Pons (tissue), 1 donor: ENCODE results near the gene PDE4B.
"Not testable (repeated sequence)": the region's sequence is repeated elsewhere in the genome, so short reads cannot be mapped to it uniquely, and the experiment has no call there.

Experiments used
- DNase-seq: peaks from one replicate; pipeline ENCODE4 v3.0.0-alpha.2; 2016; ENCODE audit warnings: low spot score

PDE4B gene

GRCh38 chr1:66055092-66055491 is 262.4 kb downstream of the PDE4B start:
- DNase-seq: no peak

GRCh38 chr1:66057448-66057847 is 264.8 kb downstream of the PDE4B start:
- not testable (repeated sequence) for DNase-seq

- DNase-seq: no peak
These were observed 265.9 kb downstream of the PDE4B start for GRCh38 chr1:66058558-66058957.

- not testable (repeated sequence) for DNase-seq
These were observed 274.5 kb downstream of the PDE4B start for GRCh38 chr1:66067219-66067618.

GRCh38 chr1:66069976-66070876 is 277.5 kb downstream of the PDE4B start:
- no peak for DNase-seq

- DNase-seq: no peak
These were observed 280.7 kb downstream of the PDE4B start for GRCh38 chr1:66073388-66073787.

GRCh38 chr1:66074147-66074546 is 281.5 kb downstream of the PDE4B start:
- DNase-seq: no peak

- no peak for DNase-seq
These were observed 285.7 kb downstream of the PDE4B start for GRCh38 chr1:66078412-66078811.

- DNase-seq: no peak
These were observed 290.3 kb downstream of the PDE4B start for GRCh38 chr1:66083003-66083402.

GRCh38 chr1:66084442-66084841 is 291.7 kb downstream of the PDE4B start:
- DNase-seq: no peak

GRCh38 chr1:66085600-66085999 is 292.9 kb downstream of the PDE4B start:
- DNase-seq: no peak

GRCh38 chr1:66088787-66089186 is 296.1 kb downstream of the PDE4B start:
- DNase-seq: no peak

- no peak for DNase-seq
These were observed 298.3 kb downstream of the PDE4B start for GRCh38 chr1:66090859-66091457.

GRCh38 chr1:66095190-66095589 is 302.5 kb downstream of the PDE4B start:
- DNase-seq: no peak

GRCh38 chr1:66100959-66101358 is 308.3 kb downstream of the PDE4B start:
- not testable (repeated sequence) for DNase-seq

GRCh38 chr1:66104076-66104475 is 311.4 kb downstream of the PDE4B start:
- not testable (repeated sequence) for DNase-seq

- DNase-seq: no peak
These were observed 315.9 kb downstream of the PDE4B start for GRCh38 chr1:66108624-66109023.

- DNase-seq: no peak
These were observed 320.2 kb downstream of the PDE4B start for GRCh38 chr1:66112744-66113400.

- DNase-seq: no peak
These were observed 326.5 kb downstream of the PDE4B start for GRCh38 chr1:66119148-66119547.

- no peak for DNase-seq
These were observed 332.0 kb downstream of the PDE4B start for GRCh38 chr1:66124670-66125069.

GRCh38 chr1:66128641-66129040 is 335.9 kb downstream of the PDE4B start:
- not testable (repeated sequence) for DNase-seq

- DNase-seq: no peak
These were observed 339.6 kb downstream of the PDE4B start for GRCh38 chr1:66132324-66132723.

- peak; percentile 66 for DNase-seq
These were observed 341.3 kb downstream of the PDE4B start for GRCh38 chr1:66134004-66134403.
